MM.1S (cell line): ENCODE results near the gene KMO.

ENCODE experiments used
- DNase-seq: peaks from one replicate; pipeline ENCODE4 v3.0.0-alpha.2; 2015
- H2AFZ ChIP-seq: fragments of 300-600 bp; sonication (generic); 2 replicates; pipeline ENCODE4 v1.6.0; 2016; ENCODE audit warnings: antibody characterized with exemption, low read length
- H3F3A ChIP-seq: fragments of 300-600 bp; sonication (generic); 2 replicates; pipeline ENCODE4 v1.6.1; 2016; ENCODE audit warnings: mild to moderate bottlenecking, antibody characterized with exemption, low read length, moderate library complexity, mixed read lengths; ENCODE audit not compliant: insufficient read depth
- H3K27ac ChIP-seq: fragments of 300-600 bp; sonication (generic); 2 replicates; pipeline ENCODE4 v1.5.1; 2016; ENCODE audit warnings: mild to moderate bottlenecking, low read length
- H3K27me3 ChIP-seq: fragments of 300-600 bp; sonication (generic); replicated peaks from 2 replicates; pipeline ENCODE4 v1.6.0; 2016; ENCODE audit warnings: low read length; ENCODE audit not compliant: insufficient read depth
- H3K36me3 ChIP-seq: fragments of 300-600 bp; sonication (generic); replicated peaks from 2 replicates; pipeline ENCODE4 v1.6.1; 2016; ENCODE audit warnings: mild to moderate bottlenecking, low read length, mixed read lengths; ENCODE audit not compliant: insufficient read depth
- H3K4me1 ChIP-seq: fragments of 300-600 bp; sonication (generic); 2 replicates; pipeline ENCODE4 v1.6.1; 2016; ENCODE audit warnings: low read length, mixed read lengths
- H3K4me2 ChIP-seq: fragments of 300-600 bp; sonication (generic); 2 replicates; pipeline ENCODE4 v1.6.0; 2016; ENCODE audit warnings: low read depth, low read length
- H3K4me3 ChIP-seq: fragments of 300-600 bp; sonication (generic); 2 replicates; pipeline ENCODE4 v1.5.1; 2016; ENCODE audit warnings: low read length, mixed read lengths
- H3K79me2 ChIP-seq: fragments of 300-600 bp; sonication (generic); 2 replicates; pipeline ENCODE4 v1.6.1; 2016; ENCODE audit warnings: mixed run types, low read length, mixed read lengths
- H3K9ac ChIP-seq: fragments of 300-600 bp; sonication (generic); 2 replicates; pipeline ENCODE4 v1.6.1; 2016; ENCODE audit warnings: low read length, mixed read lengths
- H3K9me2 ChIP-seq: fragments of 300-600 bp; sonication (generic); replicated peaks from 2 replicates; pipeline ENCODE4 v1.6.1; 2016; ENCODE audit warnings: mild to moderate bottlenecking, low read length, mixed read lengths; ENCODE audit not compliant: insufficient read depth
- H3K9me3 ChIP-seq: fragments of 300-600 bp; sonication (generic); replicated peaks from 2 replicates; pipeline ENCODE4 v1.6.1; 2016; ENCODE audit warnings: mild to moderate bottlenecking, low read length, mixed read lengths; ENCODE audit not compliant: insufficient read depth
- H4K20me1 ChIP-seq: fragments of 300-600 bp; sonication (generic); 2 replicates; pipeline ENCODE4 v1.6.1; 2016; ENCODE audit warnings: mild to moderate bottlenecking, low read length, moderate library complexity, mixed read lengths; ENCODE audit not compliant: insufficient read depth
- EZH2 ChIP-seq: fragments of 300-600 bp; sonication (generic); optimal IDR thresholded peaks from 2 replicates; pipeline ENCODE3; 2017; ENCODE audit warnings: low read depth, mild to moderate bottlenecking, antibody characterized with exemption, low read length, mixed read lengths
- EZH2phosphoT487 ChIP-seq: fragments of 300-600 bp; sonication (generic); IDR thresholded peaks from 2 replicates; pipeline ENCODE4 v1.6.1; 2018; ENCODE audit warnings: antibody characterized with exemption, low read length
- TF ChIP-seq, protein P1 (sequence below): fragments of 300-600 bp; sonication (generic); IDR thresholded peaks from 2 replicates; pipeline ENCODE4 v1.5.1; 2016; ENCODE audit warnings: antibody characterized with exemption, low read length, mixed read lengths

The KMO gene

DNA sequence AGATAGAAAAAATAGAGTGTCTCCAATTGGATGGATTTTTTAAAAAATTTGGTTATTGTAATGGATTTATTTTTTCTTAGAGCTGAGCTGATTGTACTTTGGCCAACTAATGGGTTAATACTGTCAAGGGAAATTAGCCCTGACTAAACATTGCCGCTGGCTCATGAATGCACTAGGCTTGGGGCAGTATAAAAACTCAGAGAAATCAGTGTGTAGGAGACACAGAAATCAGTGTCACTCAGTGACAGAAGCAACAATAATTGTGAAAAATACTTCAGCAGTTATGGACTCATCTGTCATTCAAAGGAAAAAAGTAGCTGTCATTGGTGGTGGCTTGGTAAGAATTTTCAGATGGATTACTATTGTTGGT, at the start of gene KMO:
KMO (plus strand) TSS at position 217 of the 370 bp plus-strand sequence; CDS start at position 284, 67 bp downstream.
- TF ChIP-seq EZH2phosphoT487 (no peak), EZH2 (no peak)
- TF ChIP-seq, protein P1, sequence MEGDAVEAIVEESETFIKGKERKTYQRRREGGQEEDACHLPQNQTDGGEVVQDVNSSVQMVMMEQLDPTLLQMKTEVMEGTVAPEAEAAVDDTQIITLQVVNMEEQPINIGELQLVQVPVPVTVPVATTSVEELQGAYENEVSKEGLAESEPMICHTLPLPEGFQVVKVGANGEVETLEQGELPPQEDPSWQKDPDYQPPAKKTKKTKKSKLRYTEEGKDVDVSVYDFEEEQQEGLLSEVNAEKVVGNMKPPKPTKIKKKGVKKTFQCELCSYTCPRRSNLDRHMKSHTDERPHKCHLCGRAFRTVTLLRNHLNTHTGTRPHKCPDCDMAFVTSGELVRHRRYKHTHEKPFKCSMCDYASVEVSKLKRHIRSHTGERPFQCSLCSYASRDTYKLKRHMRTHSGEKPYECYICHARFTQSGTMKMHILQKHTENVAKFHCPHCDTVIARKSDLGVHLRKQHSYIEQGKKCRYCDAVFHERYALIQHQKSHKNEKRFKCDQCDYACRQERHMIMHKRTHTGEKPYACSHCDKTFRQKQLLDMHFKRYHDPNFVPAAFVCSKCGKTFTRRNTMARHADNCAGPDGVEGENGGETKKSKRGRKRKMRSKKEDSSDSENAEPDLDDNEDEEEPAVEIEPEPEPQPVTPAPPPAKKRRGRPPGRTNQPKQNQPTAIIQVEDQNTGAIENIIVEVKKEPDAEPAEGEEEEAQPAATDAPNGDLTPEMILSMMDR, result no peak
- peak within 1 kb of the TSS; percentile 77 for H3K27ac ChIP-seq
- H3K36me3 ChIP-seq, result no peaks in the 10 kb centered on the region
- H3K4me3 ChIP-seq, result peak within 1 kb of the TSS; percentile 62
- peak within 1 kb of the TSS; percentile 81 for H3K4me2 ChIP-seq
- no peak for DNase-seq
- no peaks in the 10 kb centered on the region for H3K9me3 ChIP-seq
- peaks cover 32% of the 10 kb centered on the region for H3F3A ChIP-seq
- peaks cover 16% of the 10 kb centered on the region for H3K4me1 ChIP-seq
- H4K20me1 ChIP-seq, result no peaks in the 10 kb centered on the region
- H3K27me3 ChIP-seq, result no peaks in the 10 kb centered on the region
- H3K9ac ChIP-seq, result peak within 1 kb of the TSS; percentile 58
- no peaks in the 10 kb centered on the region for H3K79me2 ChIP-seq
- no peaks in the 10 kb centered on the region for H3K9me2 ChIP-seq
- peak within 1 kb of the TSS; percentile 71 for H2AFZ ChIP-seq

DNA sequence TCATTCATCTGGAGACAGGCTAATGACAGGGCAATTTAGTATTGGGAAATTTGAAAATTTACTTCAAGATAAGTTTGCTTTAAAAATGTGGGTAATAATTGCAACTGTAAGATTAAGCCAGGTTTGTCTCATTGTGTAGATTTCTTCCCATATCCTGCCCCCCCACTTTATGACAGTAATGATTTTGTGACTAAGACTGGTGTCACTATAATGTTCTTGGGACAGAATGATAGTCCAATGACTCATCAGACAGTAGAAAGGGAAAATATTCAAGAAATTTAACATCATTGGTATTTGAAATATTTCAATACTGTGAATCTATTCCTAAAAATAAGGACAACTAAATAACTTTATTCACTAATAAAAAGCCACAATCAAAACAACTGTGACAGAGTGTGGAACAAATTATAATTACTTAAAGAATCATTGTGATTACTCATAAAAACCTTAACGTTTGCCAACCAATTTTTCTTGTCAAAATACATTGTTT, 49.4 kb upstream of the KMO start:
- no peaks in the 10 kb centered on the region for H3K9me3 ChIP-seq
- no peak overlapping the region for H3K9ac ChIP-seq
- no peaks in the 10 kb centered on the region for H3K4me1 ChIP-seq
- no peaks in the 10 kb centered on the region for H3F3A ChIP-seq
- no peak overlapping the region for H3K4me3 ChIP-seq
- H3K79me2 ChIP-seq, result no peaks in the 10 kb centered on the region
- TF ChIP-seq, protein P1, result no peak
- TF ChIP-seq EZH2 (no peak), EZH2phosphoT487 (no peak)
- DNase-seq, result no peak
- no peaks in the 10 kb centered on the region for H3K9me2 ChIP-seq
- H3K27ac ChIP-seq, result no peak overlapping the region
- H4K20me1 ChIP-seq, result no peaks in the 10 kb centered on the region
- H3K27me3 ChIP-seq, result no peaks in the 10 kb centered on the region
- H2AFZ ChIP-seq, result no peak overlapping the region
- H3K4me2 ChIP-seq, result no peak overlapping the region
- H3K36me3 ChIP-seq, result no peaks in the 10 kb centered on the region

DNA sequence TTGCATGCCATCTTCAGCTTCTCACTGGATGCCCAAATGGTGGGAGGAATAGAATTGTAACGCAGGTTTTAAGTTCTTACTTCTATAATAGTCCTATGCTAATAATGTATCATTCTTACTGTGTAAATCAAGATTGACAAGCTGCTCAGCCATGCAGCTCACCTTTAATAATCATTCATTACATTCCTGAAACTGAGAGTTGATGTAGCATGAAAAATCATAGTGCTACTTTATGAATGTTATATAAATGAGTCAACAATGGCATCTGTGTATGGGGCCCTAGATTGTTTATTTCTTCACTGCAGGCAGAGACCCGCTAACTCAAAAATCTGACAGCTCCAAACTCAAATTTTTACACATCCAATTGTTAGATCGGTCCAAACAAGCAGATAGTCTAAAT, 47.0 kb upstream of the KMO start:
- no peak for DNase-seq
- Histone ChIP-seq H3K4me3 (no peak overlapping the region), H3K4me2 (no peak overlapping the region), H3K79me2 (no peaks in the 10 kb centered on the region), H4K20me1 (no peaks in the 10 kb centered on the region), H3K4me1 (no peaks in the 10 kb centered on the region), H3K9me3 (no peaks in the 10 kb centered on the region), H3K36me3 (no peaks in the 10 kb centered on the region), H3K27me3 (no peaks in the 10 kb centered on the region), H3F3A (no peaks in the 10 kb centered on the region), H3K9me2 (no peaks in the 10 kb centered on the region), H2AFZ (no peak overlapping the region), H3K9ac (no peak overlapping the region), H3K27ac (no peak overlapping the region)
- no peak for TF ChIP-seq EZH2phosphoT487
- TF ChIP-seq EZH2, result no peak
- TF ChIP-seq, protein P1, result no peak
